Thoracic aorta (tissue), 2 donors: ENCODE results near the gene FGA. TPM values are rescaled to one million over a fixed set of nuclear protein-coding genes. Genes with fewer than 3 reads are reported as not detected.

Experiments used
- ATAC-seq: fragments of 150-250 bp; one replicate; pipeline ENCODE4 v1.8.0; 2017; ENCODE audit warnings: low read depth; ENCODE audit not compliant: insufficient number of reproducible peaks, low FRiP score
- DNase-seq: peaks from one replicate; pipeline ENCODE4 v3.0.0-alpha.2; 2020; ENCODE audit warnings: low spot score
- H3K27ac ChIP-seq, 2 donors: fragments of 200-600 bp; sonication (generic); 1 replicate in 1 of 2; 2 replicates in 1 of 2; pipeline ENCODE4 v1.5.1; 2016; ENCODE audit warnings: mild to moderate bottlenecking in 2 of 2, moderate library complexity in 2 of 2
- H3K27me3 ChIP-seq: fragments of 200-600 bp; sonication (generic); replicated peaks from 2 replicates; pipeline ENCODE4 v1.6.0; 2016; ENCODE audit warnings: mild to moderate bottlenecking; ENCODE audit not compliant: insufficient read depth
- H3K36me3 ChIP-seq: fragments of 200-600 bp; sonication (generic); one replicate; pipeline ENCODE4 v1.5.1; 2016
- H3K4me1 ChIP-seq, 2 donors: fragments of 200-600 bp; sonication (generic); 1 replicate in 1 of 2; 2 replicates in 1 of 2; pipeline versions ENCODE4 v1.5.1 to v1.6.0; 2016; ENCODE audit warnings: low read depth in 2 of 2, mild to moderate bottlenecking in 1 of 2; ENCODE audit not compliant: control insufficient read depth in 1 of 2
- H3K4me3 ChIP-seq: fragments of 200-600 bp; sonication (generic); 2 replicates; pipeline ENCODE4 v1.5.1; 2016; ENCODE audit warnings: mild to moderate bottlenecking
- H3K9me3 ChIP-seq: fragments of 200-600 bp; sonication (generic); 2 replicates; pipeline ENCODE4 v1.5.1; 2016
- CTCF ChIP-seq: fragments of 200-600 bp; sonication (generic); IDR thresholded peaks from one replicate; pipeline ENCODE4 v1.5.1; 2019; ENCODE audit warnings: antibody characterized with exemption
- total RNA-seq, 2 donors: library from RNA; depleted of rRNA; stranded (reverse); fragments of >200 nt; gene quantifications; one replicate each; pipeline versions ENCODE4 v1.1.0 to v1.2.3, GENCODE V29; 2016

The FGA gene
- total RNA-seq, 2 donors from 2014 or later: not detected

GRCh38 chr4:154591890-154592289, 1.3 kb upstream of the FGA start:
- no peak overlapping the region for H3K4me3 ChIP-seq
- H3K4me1 ChIP-seq: no peaks in the 10 kb centered on the region
- no peak for TF ChIP-seq CTCF
- no peak for ATAC-seq
- H3K27me3 ChIP-seq: no peaks in the 10 kb centered on the region
- H3K36me3 ChIP-seq: no peaks in the 10 kb centered on the region
- DNase-seq: no peak
- no peak overlapping the region for H3K27ac ChIP-seq
- no peaks in the 10 kb centered on the region for H3K9me3 ChIP-seq

DNA sequence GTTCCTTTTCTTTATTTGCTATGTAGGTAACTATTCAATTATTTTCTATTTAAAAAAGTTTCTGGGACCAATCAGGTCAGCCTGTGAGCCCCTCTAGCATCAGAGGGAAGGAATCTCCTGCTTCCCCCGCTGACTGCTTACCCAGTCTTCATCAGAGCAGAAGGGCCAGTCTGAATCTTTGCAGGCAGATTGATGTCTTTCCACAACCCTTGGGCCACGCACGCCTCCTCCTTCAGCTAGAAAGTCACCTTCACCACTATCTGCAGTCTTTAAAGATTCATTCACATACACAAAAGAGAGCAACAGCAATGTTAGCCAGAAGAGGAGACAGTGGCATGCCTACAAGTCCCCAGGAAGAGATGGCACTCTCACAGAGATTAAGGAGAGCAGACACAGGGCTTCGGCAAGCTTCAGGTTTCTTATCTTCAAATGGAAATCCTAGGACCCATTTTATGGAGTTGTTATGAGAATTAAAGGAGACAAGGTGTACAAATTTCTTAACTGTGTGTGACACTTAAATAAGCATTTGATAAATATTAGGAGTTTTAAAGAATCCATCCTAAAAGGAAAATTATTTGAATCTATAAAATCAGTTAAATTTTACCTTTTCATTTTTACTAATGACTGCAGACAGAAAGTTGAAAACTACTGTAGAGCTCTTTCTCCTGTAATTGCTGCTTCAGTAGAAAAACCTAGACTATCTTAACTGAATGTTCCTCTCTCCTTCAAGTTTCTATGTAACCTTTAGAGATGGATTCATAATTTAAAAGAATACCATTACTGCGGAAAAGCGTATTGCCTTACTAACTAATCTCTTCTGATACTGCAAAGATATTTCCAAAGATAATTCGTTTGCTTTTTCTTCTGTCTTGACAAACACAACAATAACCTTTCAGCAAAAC, 995 bp downstream of the FGA start:
- ATAC-seq (no peak), DNase-seq (no peak)
- no peaks in the 10 kb centered on the region for H3K27me3 ChIP-seq
- no peaks in the 10 kb centered on the region for H3K36me3 ChIP-seq
- TF ChIP-seq CTCF: no peak
- no peaks in the 10 kb centered on the region for H3K9me3 ChIP-seq
- no peaks in the 10 kb centered on the region for H3K4me1 ChIP-seq
- H3K27ac ChIP-seq: no peak overlapping the region
- H3K4me3 ChIP-seq: no peak overlapping the region

- Histone ChIP-seq H3K9me3 (no peaks in the 10 kb centered on the region), H3K4me3 (no peak overlapping the region), H3K36me3 (no peaks in the 10 kb centered on the region), H3K4me1 (no peaks in the 10 kb centered on the region), H3K27me3 (no peaks in the 10 kb centered on the region), H3K27ac (no peak overlapping the region)
- TF ChIP-seq CTCF: no peak
- no peak for DNase-seq
- ATAC-seq: no peak
These were observed 2.3 kb downstream of the FGA start for GRCh38 chr4:154588198-154588597.

- no peak overlapping the region for H3K27ac ChIP-seq
- no peak for TF ChIP-seq CTCF
- H3K36me3 ChIP-seq: no peaks in the 10 kb centered on the region
- H3K4me3 ChIP-seq: no peak overlapping the region
- no peaks in the 10 kb centered on the region for H3K4me1 ChIP-seq
- ATAC-seq: no peak
- no peaks in the 10 kb centered on the region for H3K27me3 ChIP-seq
- no peak for DNase-seq
- no peaks in the 10 kb centered on the region for H3K9me3 ChIP-seq
These were observed 4.1 kb downstream of the FGA start for GRCh38 chr4:154586296-154587033.

GRCh38 chr4:154585369-154586018, 5.0 kb downstream of the FGA start:
- Histone ChIP-seq H3K4me1 (no peaks in the 10 kb centered on the region), H3K4me3 (no peak overlapping the region), H3K36me3 (no peaks in the 10 kb centered on the region), H3K27ac (no peak overlapping the region), H3K9me3 (no peaks in the 10 kb centered on the region), H3K27me3 (no peaks in the 10 kb centered on the region)
- ATAC-seq: no peak
- no peak for DNase-seq
- TF ChIP-seq CTCF: no peak
